Renal pelvis (tissue), 4 donors: ENCODE data around the gene SMCHD1. TPM values are rescaled to one million over a fixed set of nuclear protein-coding genes. Genes with fewer than 3 reads are reported as not detected.
"Not testable (repeated sequence)": the region's sequence is repeated elsewhere in the genome, so short reads cannot be mapped to it uniquely, and the experiment has no call there.

ENCODE experiments used
- DNase-seq: peaks from one replicate; pipeline ENCODE4 v3.0.0-alpha.2; 2013
- polyA plus RNA-seq, 3 donors: library from polyadenylated mRNA; unstranded; fragments of 120-200 nt; gene quantifications; one replicate each; pipeline ENCODE4 v1.2.1, GENCODE V29; 2013; ENCODE audit not compliant: insufficient read length in 3 of 3

SMCHD1 gene
- polyA plus RNA-seq, 3 donors, result 55.0 to 78.4 (median 64.7) TPM

DNA sequence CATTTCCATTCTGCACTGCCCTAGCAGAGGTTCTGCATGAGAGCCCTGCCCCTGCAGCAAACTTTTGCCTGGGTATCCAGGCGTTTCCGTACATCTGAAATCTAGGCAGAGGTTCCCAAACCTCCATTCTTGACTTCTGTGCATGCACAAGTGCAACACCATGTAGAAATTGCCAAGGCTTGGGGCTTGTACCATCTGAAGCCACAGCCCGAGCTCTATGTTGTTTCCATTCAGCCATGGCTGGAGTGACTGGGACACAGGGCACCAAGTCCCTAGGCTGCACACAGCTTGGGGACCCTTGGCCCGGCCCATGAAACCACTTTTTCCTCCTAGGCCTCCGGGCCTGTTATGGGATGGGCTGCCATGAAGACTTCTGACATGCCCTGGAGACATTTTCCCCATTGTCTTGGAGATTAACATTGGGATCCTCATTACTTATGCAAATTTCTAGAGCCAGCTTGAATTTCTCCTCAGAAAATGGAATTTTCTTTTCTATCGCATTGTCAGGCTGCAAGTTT lies 154.2 kb downstream of the SMCHD1 start:
- not testable (repeated sequence) for DNase-seq

DNA sequence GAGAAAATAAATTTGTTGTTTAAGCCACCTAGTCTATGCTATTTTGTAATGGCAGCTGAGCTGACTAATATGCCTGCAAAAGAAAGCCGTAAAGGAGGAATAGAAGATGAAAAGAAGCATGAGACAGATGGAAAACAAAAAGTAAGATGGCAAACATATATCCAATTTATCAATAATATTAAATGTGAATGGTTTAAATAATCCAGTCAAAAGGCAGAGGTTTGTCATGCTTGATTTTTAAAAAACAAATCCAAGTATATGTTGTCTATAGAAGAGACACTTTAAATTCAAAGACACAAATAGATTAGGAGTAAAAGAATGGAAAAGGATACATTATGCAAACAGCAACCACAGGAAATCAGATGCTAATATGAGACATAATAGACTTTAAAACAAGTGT lies 155.9 kb downstream of the SMCHD1 start:
- DNase-seq, result no peak

DNA sequence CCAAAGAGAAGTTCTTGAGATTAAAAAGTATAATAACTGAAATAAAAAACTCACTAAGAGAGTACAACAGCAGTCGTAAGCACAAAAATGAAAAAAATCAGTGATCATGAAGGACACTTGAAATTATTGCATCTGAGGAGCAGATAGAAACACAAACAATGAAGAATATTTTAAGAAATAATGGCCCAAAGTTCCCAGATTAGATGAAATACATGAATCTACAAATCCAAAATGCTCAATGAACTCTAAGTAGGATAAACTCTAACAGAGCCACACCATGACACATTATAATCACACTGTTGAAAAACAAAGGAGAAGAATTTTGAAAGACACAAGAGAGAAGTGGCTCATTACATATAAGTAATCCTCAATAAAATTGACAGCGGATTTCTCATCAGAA lies 159.4 kb downstream of the SMCHD1 start:
- DNase-seq, result no peak

DNA sequence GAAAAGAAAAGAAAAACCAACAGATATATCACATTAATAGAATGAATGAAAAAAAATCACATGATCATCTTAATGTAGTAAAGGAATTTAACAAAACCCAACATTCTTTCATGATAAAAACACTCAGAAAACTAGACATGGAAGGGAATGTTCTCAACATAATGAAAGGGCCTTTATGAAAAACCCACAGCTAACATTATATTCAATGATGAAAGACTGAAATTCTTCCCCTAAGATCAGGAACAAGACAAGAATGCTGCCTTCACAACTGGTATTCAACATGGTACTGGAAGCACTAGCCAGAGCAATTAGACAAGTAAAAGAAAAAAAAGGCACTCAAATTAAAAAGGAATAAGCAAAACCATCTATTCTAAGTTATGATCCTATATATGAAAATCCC lies 162.8 kb downstream of the SMCHD1 start:
- no peak for DNase-seq

DNA sequence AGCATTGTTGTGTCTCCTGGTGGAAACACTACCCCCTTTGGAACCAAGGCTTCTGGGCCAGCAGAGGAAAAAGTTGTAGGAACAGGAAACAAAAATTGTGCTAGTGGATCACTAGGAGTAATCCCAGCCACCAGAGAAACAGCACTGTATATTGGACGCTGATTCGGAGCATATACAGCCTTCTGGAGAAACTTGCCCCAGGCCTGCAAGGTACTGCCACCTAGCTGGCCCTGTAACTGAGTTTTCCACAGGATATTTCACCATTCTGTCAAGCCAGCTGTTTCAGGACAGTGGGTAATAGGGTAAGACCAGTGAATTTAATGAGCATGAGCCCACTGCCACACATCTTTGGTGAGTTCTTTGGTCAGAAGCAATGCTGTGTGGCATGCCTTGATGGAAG lies 166.2 kb downstream of the SMCHD1 start:
- DNase-seq, result no peak

DNA sequence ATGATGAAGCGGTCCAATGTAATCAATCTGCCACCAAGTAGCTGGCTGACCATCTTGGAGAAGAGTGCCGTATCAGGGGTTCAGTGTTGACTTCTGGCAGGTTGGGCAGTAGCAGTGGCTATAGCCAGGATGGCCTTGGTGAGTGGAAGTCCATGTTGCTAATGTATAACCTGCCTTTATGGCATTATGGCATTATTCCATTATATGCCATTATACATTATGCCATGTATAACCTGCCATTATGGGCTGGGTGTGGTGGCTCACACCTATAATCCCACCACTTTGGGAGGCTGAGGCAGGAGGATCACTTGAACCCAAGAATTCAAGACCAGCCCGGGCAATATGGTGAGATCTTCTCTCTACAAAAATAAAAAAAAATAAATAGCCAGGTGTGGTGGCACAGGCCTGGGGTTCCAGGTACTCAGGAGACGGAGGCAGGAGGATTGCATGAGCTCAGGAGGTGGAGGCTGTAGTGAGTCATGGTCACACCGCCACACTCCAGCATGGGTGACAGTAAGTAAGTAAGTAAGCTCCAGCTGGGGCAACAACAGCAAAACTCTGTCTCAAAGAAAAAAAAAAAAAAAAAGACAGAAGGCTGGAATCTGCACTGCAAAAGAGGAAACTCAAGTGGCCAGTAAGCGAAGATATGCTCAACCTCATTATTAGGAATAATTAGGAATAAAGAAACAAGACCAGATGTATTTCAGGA lies 166.8 kb downstream of the SMCHD1 start:
- DNase-seq, result no peak

DNA sequence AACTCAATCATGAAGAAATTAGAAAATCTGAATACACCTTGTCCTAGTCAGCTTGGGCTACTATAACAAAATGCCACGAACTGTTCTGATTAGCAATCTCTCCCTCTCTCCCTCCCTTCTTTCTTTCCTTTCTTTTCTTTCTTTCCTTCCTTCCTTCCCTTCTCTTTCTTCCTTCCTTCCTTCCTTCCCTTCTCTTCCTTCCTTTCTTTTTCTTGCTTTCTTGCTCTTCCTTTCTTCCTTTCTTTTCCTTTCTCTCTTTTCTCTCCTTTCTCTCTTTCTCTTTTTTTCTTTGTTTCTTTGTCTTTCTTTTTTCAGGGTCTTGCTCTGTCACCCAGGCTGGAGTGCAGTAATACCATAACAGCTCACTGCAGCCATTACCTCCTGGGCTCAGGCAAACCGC lies 167.7 kb downstream of the SMCHD1 start:
- no peak for DNase-seq

DNA sequence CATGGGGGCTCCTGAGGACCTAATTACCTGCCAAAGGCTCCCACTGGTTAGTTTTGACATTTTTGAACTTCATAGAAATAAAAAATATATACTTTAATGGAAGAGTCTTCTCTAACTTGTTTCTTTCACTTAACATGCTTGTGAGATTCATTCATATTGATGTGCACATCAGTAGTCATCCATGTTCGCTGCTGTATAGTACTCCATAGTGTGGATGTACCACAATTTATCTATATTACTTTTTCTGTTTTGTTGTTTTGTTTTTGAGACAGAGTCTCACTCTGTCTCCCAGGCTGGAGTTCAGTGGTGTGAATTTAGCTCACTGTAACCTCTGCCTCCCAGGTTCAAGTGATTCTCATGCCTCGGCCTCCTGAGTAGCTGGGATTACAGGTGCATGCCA lies 168.4 kb downstream of the SMCHD1 start:
- no peak for DNase-seq

DNA sequence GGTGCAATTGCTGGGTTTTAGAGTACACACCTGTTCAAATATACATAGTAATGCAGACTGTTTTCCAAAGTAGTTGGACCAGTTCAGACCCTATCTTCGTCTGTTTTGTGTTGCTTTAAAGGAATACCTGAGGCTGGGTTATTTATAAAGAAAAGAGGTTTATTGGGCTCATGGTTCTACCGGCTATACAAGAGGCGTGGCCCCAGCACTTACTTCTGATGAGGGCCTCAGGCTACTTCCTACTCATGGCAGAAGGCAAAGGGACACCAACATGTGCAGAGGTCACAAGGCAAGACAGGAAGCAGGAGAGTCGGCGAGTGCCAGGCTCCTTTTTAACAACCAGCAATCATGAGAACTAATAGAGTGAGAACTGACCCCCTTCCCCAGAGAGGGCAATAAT lies 169.3 kb downstream of the SMCHD1 start:
- DNase-seq, result no peak

DNA sequence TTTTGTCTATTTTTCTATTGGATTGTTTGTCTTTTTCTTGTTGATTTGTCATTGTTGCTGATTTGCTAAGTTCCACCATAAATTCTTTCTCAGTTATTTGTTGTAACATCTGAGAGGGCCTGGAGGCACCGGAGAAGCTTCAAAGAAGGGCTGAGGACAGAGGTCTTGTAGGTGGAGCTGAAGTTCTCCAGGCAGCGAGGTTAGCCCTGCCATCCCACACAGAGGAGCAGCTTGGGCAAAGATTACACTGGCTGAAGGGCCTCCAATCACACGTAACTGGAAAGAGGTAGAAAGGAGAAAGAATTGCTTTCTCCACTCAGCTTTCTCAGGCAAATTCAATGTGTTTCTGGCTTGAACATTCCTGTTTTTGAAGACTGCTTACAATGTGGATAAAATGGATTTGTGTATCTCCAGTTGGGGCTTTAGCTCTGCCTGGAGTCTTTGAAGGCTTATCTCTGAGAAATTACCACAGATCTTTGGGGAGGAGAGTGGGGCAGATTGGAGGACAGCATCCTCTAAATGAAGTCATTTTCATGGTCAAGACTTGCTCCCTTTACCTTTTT lies 170.2 kb downstream of the SMCHD1 start:
- DNase-seq, result no peak

DNA sequence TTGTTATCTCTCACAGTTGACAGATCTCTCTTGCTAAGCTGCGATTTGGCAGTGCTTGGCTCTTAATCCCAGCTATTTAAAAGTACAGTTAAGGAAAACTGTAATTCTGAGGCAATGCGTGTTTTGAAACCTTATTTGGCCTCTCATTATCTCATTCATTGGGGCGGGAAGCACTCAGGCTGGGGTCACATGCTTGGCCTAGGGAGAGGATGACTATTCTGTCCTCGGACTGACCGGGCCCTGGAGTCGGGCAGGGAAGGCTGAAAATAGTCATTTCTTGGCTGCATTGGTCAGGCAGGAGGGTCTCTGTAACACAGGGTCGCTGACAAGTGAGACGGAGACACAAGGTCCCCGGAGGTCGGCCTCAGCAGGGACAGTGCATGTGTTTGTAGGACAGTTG lies 171.1 kb downstream of the SMCHD1 start:
- DNase-seq, result no peak

DNA sequence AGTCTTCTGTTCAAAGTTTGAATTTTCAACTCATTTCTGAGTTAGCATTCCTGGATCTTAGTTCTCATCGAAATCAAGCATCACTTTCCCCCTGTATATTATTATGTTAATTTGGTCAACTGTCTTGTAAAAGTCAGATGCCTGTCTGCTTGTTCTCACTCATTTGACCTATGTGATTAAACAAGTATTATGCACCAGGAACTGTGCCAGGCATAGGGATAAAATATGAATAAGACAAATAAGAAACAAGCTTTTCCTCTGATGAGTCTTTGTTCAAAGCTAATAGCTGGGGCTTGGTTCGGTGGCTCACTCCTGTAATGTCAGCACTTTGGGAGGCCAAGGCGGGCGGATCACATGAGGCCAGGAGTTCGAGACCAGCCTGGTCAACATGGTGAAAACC lies 171.5 kb downstream of the SMCHD1 start:
- no peak for DNase-seq

DNA sequence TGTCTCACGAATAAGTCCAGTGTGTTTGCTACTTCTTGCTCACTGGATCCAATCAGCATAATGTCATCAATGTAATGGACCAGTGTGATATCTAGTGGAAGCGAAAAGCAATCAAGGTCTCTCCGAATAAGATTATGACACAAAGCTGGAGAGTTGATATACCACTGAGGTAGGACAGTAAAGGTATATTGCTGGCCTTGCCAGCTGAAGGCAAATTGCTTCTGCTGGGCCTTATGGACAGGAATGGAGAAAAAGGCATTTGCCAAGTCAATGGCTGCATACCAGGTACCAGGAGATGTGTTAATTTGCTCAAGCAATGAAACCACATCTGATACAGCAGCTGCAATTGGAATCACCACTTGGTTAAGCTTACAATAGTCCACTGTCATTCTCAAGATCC lies 180.6 kb downstream of the SMCHD1 start:
- DNase-seq, result not testable (repeated sequence)

DNA sequence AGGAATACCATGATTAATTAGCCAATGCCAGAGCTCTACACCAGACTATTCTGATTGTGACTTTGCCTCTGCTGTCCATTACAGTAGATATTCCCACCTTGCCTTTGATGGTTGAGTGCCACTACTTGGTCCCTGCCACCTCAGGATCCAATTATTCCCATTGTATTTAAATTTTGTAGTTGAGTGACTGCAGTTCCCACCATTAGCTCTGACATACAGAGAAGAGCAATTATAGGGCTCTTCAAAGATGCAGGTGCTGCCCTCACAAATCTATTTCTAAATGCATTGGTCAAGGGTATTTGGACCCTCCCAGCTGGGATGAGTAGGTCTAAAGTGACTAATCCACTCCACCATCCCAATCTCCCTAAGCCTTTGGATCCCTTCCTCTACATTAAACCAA lies 181.8 kb downstream of the SMCHD1 start:
- DNase-seq, result not testable (repeated sequence)

DNA sequence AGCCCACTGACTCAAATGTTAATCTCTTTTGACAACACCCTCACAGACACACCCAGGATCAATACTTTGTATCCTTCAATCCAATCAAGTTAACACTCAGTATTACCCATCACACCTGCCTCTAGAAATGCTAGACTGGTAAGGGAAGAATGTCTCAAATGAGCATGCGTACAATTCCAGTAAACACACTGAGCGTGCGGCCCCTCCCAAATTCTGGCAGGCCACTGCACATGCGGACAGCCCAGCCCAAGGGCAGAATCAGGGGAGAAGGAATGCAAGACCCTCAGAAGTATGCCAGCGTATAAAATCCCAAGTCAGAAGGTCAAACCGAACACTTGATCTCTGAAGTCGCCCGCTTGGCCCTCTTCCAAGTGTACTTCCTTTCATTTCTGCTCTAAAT lies 183.7 kb downstream of the SMCHD1 start:
- DNase-seq, result no peak

DNA sequence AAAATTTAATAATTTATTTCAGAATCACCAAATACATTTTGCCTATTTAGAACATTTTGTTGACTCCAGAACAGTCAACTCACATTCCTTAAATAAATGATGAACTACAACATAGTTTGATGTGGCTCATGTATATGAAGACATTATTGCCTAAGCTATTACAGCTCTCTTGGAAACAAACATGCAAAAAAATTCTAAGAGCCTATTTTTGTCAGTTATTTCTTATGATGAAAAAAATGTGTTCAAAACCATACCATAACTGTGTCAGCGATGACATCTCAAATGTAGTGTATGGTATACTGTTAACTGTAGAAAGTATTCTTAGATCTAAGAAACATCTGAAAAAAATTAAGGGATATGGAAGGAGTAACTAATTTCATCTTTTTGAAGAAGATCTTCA lies 185.0 kb downstream of the SMCHD1 start:
- no peak for DNase-seq

DNA sequence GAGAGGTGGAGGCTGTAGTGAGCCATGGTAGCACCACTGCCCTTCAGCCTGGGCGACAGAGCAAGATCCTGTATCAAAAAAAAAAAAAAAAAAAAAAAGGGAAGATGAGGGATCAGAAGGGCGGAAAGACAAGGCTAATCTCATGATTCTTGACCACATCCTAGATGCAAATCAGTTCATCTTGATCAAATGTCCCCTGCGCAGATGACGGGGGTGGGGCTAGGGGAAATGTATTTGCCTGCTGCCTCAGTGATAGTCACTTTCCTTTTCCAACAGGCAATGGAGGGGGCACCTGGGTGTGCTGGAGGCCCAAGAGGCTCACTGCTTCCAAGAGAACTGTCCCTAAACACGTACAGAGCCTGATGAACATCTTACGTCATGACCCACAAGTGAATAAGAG lies 187.6 kb downstream of the SMCHD1 start:
- no peak for DNase-seq

DNA sequence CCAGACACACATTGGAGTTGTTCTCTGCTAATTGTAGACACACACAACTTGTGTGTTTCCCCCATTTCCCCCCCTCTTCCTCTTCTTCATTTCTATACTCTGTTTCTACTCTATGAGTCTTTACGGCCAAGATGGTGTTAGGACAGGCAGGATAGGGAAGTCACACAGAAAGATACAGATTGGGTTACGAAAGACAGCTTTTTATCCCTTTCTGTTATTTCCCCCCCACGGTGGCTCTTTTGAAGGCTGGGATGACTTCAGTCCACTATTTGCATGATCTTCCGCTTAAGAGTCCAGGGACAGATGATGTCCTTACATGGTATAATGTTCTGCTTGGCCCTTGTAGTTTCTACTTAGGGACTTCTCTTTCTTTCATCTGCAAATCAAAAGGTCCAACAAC lies 189.6 kb downstream of the SMCHD1 start:
- DNase-seq, result no peak

DNA sequence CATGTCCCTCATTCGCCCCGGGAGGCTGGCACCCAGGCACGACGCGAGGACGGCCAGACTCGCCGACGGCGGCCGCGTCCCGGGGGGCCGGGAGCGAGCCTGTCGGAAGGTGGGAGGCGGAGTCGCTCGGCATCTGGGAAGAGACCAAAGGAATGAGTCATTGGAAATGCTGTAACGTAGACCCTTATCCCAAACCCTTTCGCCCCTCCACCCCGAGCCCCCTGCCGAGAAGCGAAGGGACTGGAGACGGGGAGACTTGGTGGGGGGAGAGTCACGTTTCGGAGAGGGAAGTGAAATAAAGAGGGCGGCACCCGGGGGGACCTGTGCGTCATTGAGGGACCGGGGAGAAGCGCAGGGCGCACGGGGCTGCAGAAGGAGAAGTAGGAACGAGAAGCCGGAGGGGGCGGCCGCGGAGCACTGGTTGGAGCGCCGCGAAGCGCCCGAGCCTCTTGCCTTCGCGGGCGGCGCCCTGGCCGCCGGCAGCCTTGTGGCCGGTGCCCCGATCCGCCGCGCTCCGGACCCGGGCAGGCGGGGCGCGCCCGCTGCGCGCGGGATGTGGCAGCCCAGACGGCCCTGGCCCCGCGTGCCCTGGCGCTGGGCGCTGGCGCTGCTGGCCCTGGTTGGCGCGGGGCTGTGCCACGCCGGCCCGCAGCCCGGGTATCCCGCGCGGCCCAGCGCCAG lies 191.2 kb downstream of the SMCHD1 start, which contains the start of gene EMILIN2:
Gene EMILIN2, plus strand, starts transcription at position 371 of the 681 bp plus-strand sequence. Its CDS starts 183 bp downstream, at position 554.
- DNase-seq, result no peak

DNA sequence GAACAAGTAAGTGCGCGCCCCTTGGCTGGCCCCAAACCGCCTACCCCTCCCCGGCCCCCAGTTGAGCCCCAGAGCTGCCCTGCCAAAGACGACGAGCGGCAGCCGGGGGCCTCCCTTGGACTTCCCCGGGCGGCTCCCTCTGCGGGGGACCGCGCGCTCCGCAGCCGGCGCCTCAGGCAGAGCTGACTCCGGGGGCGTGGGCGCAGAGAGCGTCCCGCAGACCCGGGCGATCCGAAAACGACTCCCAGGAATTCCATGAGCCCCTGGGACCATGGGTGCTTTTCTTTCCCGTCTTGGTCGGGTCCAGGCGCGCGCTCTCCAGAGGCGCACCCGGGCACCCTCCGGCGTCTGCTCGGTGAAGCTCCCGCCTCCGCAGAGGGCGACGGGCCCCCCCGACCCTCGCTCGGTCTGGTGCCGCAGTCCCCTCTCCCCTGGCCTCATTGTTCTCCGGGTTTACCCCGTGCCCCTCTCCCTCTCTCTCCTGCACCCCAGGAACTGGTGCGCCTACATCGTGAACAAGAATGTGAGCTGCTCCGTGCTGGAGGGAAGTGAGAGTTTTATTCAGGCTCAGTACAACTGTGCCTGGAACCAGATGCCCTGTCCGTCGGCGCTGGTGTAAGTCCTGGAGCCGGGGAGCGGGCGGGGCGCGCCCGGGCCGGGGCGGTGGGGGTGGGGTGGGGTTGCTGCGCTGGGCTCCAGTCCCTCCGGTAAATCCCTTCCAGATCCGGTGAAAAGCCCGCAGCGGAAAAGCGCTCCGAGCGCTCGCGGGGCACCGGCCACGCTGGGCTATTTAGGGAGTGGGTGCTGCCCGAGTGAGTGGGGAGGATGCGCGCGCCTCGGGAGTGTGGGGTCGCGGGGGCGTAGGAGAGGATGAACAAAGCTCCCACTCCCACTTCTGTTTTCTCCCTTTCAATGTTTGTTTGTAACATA lies 192.1 kb downstream of the SMCHD1 start:
- no peak for DNase-seq

DNA sequence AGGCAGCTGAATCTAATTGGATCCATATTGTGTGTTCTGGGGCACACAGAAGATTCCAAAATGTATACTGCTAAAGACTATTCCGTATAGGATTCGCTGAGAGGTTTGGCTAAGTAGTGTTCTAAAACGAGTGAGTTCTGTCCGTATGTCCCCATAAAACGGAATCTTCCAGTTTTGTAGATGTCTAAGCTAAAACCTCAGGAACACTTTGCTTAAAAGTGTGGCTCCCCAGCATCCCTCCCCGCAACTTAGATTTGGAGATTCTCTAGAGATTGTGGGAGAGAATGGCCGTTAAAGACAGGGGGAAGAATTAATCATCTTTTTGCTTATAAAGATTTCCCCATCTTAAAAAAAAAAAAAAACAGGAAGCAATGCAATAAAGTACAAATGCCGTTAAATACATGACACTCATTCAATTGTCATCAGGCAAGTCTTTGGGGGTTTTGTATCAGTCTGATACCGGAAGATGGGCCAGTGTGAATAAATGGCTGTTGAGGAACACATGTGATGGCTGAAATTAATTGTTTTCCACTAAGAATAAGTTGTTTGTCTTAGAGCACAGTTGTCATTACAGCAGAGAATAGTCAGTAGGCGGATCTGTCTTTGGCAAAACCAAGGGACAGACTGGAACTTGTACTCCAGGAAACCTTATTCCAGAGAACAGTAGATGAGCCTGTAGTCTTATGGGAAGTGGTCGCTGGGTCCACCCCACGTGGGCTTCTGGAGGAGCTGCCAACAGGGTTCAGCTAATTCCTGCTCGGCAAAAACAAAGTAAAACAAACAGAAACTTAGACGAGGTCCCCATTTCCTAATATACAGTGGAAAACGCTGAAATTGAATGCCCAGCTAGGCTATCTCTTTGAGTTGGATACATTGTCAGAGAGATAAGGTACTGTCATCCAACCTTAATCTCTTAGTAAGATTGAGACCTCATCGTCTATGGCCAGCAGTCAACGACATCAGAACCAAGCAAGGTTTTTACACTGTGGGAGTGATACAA lies 193.0 kb downstream of the SMCHD1 start:
- no peak for DNase-seq
